CD4-positive, alpha-beta T cell (primary cell): ENCODE data around the gene ZNF556. TPM values are rescaled to one million over a fixed set of nuclear protein-coding genes. Genes with fewer than 3 reads are reported as not detected.

ENCODE experiments used
- ATAC-seq: fragments of 200-7000 bp; cut with Tn5 transposase; one replicate; pipeline ENCODE4 v1.10.0; 2022; ENCODE audit warnings: mild to moderate bottlenecking; ENCODE audit not compliant: poor library complexity
- CTCF ChIA-PET: fragments of 350-600 bp; sonication (Branson Sonifier 250); formaldehyde crosslinking; loops from one replicate; lab custom pipeline; 2021; ENCODE audit warnings: antibody characterized with exemption, inconsistent platforms; lab: Charles Lee
- POLR2A ChIA-PET: fragments of 350-600 bp; sonication (Branson Sonifier 250); formaldehyde crosslinking; loops from one replicate; lab custom pipeline; 2021; ENCODE audit warnings: antibody characterized with exemption, inconsistent platforms; lab: Charles Lee
- DNase-seq, 14 experiments: peaks; one replicate each; pipeline ENCODE4 v3.0.0-alpha.2; 2013 to 2020; ENCODE audit warnings: mixed read lengths in 2 of 14
- H3K27ac ChIP-seq, 2 donors: one replicate each; pipeline versions ENCODE4 v1.5.1 to v1.7.0; 2013; ENCODE audit warnings: low read length in 2 of 2, low read depth in 1 of 2, mild to moderate bottlenecking in 1 of 2
- H3K27me3 ChIP-seq, 2 experiments: 1 replicate in 1 of 2; 2 replicates in 1 of 2; pipeline versions ENCODE4 v1.6.1 to v1.7.0; 2013; ENCODE audit warnings: low read length in 2 of 2, control low read depth in 1 of 2, mild to moderate bottlenecking in 1 of 2, moderate library complexity in 1 of 2; ENCODE audit not compliant: insufficient read depth in 2 of 2, control insufficient read depth in 1 of 2
- H3K36me3 ChIP-seq: one replicate; pipeline ENCODE4 v1.6.1; 2013; ENCODE audit warnings: low read length, control low read depth; ENCODE audit not compliant: insufficient read depth
- H3K4me1 ChIP-seq: one replicate; pipeline ENCODE4 v1.6.1; 2013; ENCODE audit warnings: low read length, control low read depth; ENCODE audit not compliant: insufficient read depth
- H3K4me3 ChIP-seq: one replicate; pipeline ENCODE4 v1.5.1; 2013; ENCODE audit warnings: mild to moderate bottlenecking, low read length, moderate library complexity
- H3K9me3 ChIP-seq, 2 experiments: 1 replicate in 1 of 2; 2 replicates in 1 of 2; pipeline versions ENCODE4 v1.6.1 to v1.7.0; 2013; ENCODE audit warnings: low read length in 2 of 2, mild to moderate bottlenecking in 2 of 2, control low read depth in 1 of 2, moderate library complexity in 1 of 2; ENCODE audit not compliant: control insufficient read depth in 1 of 2, insufficient read depth in 1 of 2
- H3K27ac Mint-ChIP-seq: one replicate; pipeline ENCODE4 v1.8.0; 2020; ENCODE audit warnings: mixed read lengths
- H3K27me3 Mint-ChIP-seq: one replicate; pipeline ENCODE4 v1.8.0; 2021; ENCODE audit warnings: mixed read lengths
- H3K36me3 Mint-ChIP-seq: one replicate; pipeline ENCODE4 v1.8.0; 2021; ENCODE audit warnings: low read depth, mixed read lengths
- H3K4me1 Mint-ChIP-seq: one replicate; pipeline ENCODE4 v1.8.0; 2021; ENCODE audit warnings: low read depth, mixed read lengths
- H3K4me3 Mint-ChIP-seq: one replicate; pipeline ENCODE4 v1.8.0; 2020; ENCODE audit warnings: mild to moderate bottlenecking, mixed read lengths
- H3K9me3 Mint-ChIP-seq: one replicate; pipeline ENCODE4 v1.8.0; 2020; ENCODE audit warnings: mixed read lengths
- intact Hi-C, 2 experiments: fragments of 100-400 bp; cut with DNase I in 1 of 2; cut with micrococcal nuclease in 1 of 2; formaldehyde crosslinking; loops; one replicate each; pipeline versions ENCODE4 v1.15.1 to v1.9.0; 2023 to 2025; cut with DNase I, micrococcal nuclease
- polyA plus RNA-seq, 2 donors: library from polyadenylated mRNA; unstranded; fragments of 120-200 nt; gene quantifications; one replicate each; pipeline ENCODE4 v1.2.1, GENCODE V29; 2013
- total RNA-seq, 174 experiments: library from RNA in 2 of 174; stranded (reverse) in 2 of 174; gene quantifications; one replicate each; pipeline ENCODE4 v1.2.3 and lab custom pipeline; 2021 to 2026
- TF ChIP-seq, protein P1 (sequence below): fragments of 200-600 bp; IDR thresholded peaks from one replicate; pipeline ENCODE4 v1.8.0; 2022; ENCODE audit warnings: antibody characterized with exemption, mild to moderate bottlenecking

ZNF556 gene
- total RNA-seq (not detected), total RNA-seq (lab: John Stamatoyannopoulos, UW) (0 to 0.87 (median 0) reads per million in 172 experiments)
- 0.08 TPM for polyA plus RNA-seq (2013, experiment 1 of 2)
- 0.68 TPM for polyA plus RNA-seq (2013, experiment 2 of 2)

GRCh38 chr19:2867025-2867991 is at the start of gene ZNF556:
TSS of gene ZNF556 (plus strand) at chr19:2867335. CDS start at chr19:2867422, 87 bp downstream.
- TF ChIP-seq, protein P1, sequence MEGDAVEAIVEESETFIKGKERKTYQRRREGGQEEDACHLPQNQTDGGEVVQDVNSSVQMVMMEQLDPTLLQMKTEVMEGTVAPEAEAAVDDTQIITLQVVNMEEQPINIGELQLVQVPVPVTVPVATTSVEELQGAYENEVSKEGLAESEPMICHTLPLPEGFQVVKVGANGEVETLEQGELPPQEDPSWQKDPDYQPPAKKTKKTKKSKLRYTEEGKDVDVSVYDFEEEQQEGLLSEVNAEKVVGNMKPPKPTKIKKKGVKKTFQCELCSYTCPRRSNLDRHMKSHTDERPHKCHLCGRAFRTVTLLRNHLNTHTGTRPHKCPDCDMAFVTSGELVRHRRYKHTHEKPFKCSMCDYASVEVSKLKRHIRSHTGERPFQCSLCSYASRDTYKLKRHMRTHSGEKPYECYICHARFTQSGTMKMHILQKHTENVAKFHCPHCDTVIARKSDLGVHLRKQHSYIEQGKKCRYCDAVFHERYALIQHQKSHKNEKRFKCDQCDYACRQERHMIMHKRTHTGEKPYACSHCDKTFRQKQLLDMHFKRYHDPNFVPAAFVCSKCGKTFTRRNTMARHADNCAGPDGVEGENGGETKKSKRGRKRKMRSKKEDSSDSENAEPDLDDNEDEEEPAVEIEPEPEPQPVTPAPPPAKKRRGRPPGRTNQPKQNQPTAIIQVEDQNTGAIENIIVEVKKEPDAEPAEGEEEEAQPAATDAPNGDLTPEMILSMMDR: no peak
- no peak for DNase-seq
- Mint-ChIP-seq H3K36me3 (no peaks in the 10 kb centered on the region), H3K27ac (no peak within 1 kb of the TSS), H3K9me3 (no peaks in the 10 kb centered on the region), H3K4me1 (peaks cover 7% of the 10 kb centered on the region), H3K4me3 (no peak within 1 kb of the TSS), H3K27me3 (peaks cover 10% of the 10 kb centered on the region)
- CTCF ChIA-PET: no interaction called here
- intact Hi-C loops: no loop called here
- peaks cover 2% of the 10 kb centered on the region for H3K4me1 ChIP-seq
- POLR2A ChIA-PET: interaction anchor here (1.3 kb wide), 1 partner anchor 26 kb away, joined by 3 read pairs; the partner anchor contains the start of gene ZNF555
- H3K4me3 ChIP-seq: no peak within 1 kb of the TSS
- no peaks in the 10 kb centered on the region for H3K36me3 ChIP-seq
- peaks cover 0 to 3% of the 10 kb centered on the region in 2 experiments for H3K27me3 ChIP-seq
- peaks cover 0 to 19% of the 10 kb centered on the region in 2 experiments for H3K9me3 ChIP-seq
- ATAC-seq: no peak
- no peak within 1 kb of the TSS for H3K27ac ChIP-seq

DNA sequence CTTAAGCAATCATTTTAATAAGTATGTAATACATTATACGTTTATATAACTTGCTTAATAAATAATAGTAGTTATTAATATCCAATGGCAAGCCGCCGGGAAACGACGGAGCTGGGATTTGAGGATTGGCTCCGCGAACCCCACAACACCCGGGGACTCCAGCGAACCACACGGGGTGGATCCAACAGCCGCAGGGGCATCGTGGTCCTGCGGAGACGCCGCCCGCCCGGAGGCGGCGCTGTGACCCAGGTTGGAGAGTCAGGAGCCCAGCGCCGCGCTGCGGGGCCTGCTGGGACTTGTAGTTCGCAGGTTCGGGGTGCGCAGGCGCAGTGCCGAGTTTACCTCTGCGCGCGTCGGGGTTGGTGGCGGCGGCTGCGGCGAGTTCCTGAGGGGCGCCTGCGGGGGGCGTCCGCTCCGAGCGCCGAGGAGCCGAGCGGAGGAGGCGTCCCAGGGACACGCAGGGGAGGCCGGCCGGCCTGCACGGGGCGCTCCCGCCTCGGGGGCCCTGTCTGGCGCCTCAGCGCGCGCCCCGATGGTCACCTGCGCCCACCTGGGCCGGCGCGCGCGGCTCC is 47.5 kb upstream of the ZNF556 start, which contains the start of gene ZNF554:
Gene ZNF554 (plus strand): TSS at position 329 of the 572 bp plus-strand sequence. CDS start 204 bp downstream, at position 533.
- TF ChIP-seq, protein P1: peak; percentile 97
- Mint-ChIP-seq H3K4me3 (peak within 1 kb of the TSS; percentile 90), H3K4me1 (peaks cover 8% of the 10 kb centered on the region), H3K27ac (no peak within 1 kb of the TSS), H3K27me3 (no peaks in the 10 kb centered on the region), H3K9me3 (no peaks in the 10 kb centered on the region), H3K36me3 (peaks cover 4% of the 10 kb centered on the region)
- Histone ChIP-seq H3K36me3 (no peaks in the 10 kb centered on the region), H3K4me3 (peak within 1 kb of the TSS; percentile 69), H3K27me3 (no peaks in the 10 kb centered on the region), H3K9me3 (no peaks in the 10 kb centered on the region), H3K4me1 (peaks cover 17% of the 10 kb centered on the region), H3K27ac (no peak within 1 kb of the TSS)
- intact Hi-C loops: loop anchor here (1.0 to 5.0 kb wide), 6 partner anchors 19 to 54 kb away; partner anchors contain the start of genes THOP1 (in 2 of the 2) and ZNF555 (in 1 of the 2)
- ChIA-PET POLR2A (interaction anchor here (0.6 to 2.3 kb wide), 2 partner anchors 21 to 992 kb away, joined by 3 to 12 read pairs; partner anchors contain the start of gene ZNF555), CTCF (interaction anchor here (0.6 to 2.3 kb wide), 12 partner anchors 9 to 171 kb away, joined by 3 to 11 read pairs (median 3); partner anchors contain the start of genes SGTA, THOP1, ZNF555 and ZNF57)
- DNase-seq (peak; percentile 96 to 99 (median 98)), ATAC-seq (peak; percentile 99)
